Common myeloid progenitor, CD34-positive (primary cell): ENCODE measurements around the gene OSBPL2.

Experiments
- CTCF ChIA-PET: fragments of 350-600 bp; sonication (Branson Sonifier 250); formaldehyde crosslinking; loops from one replicate; lab custom pipeline; 2021; ENCODE audit warnings: antibody characterized with exemption; lab: Charles Lee
- POLR2A ChIA-PET: fragments of 350-600 bp; sonication (Branson Sonifier 250); formaldehyde crosslinking; loops from one replicate; lab custom pipeline; 2021; ENCODE audit warnings: antibody characterized with exemption; lab: Charles Lee
- DNase-seq, 3 donors: peaks; one replicate each; pipeline versions ENCODE4 v3.0.0 to v3.0.0-alpha.2; 2013
- H3K27ac ChIP-seq, 2 experiments: 1 replicate in 1 of 2; 2 replicates in 1 of 2; pipeline ENCODE4 v1.7.0; 2013; ENCODE audit warnings: inconsistent platforms in 2 of 2, low read length in 2 of 2, mild to moderate bottlenecking in 2 of 2, low read depth in 1 of 2, moderate library complexity in 1 of 2; ENCODE audit not compliant: severe bottlenecking in 2 of 2, insufficient read depth in 1 of 2, poor library complexity in 1 of 2
- H3K27me3 ChIP-seq, 5 experiments: replicated peaks in 2 of 5; 1 replicate in 3 of 5; 2 replicates in 2 of 5; pipeline versions ENCODE4 v1.6.1 to v1.7.0; 2013; ENCODE audit warnings: low read length in 4 of 5, mild to moderate bottlenecking in 2 of 5, moderate library complexity in 2 of 5, inconsistent platforms in 1 of 5; ENCODE audit not compliant: insufficient read depth in 5 of 5, control insufficient read depth in 4 of 5
- H3K36me3 ChIP-seq, 4 experiments: 1 replicate in 2 of 4; 2 replicates in 2 of 4; pipeline versions ENCODE4 v1.6.1 to v1.7.0; 2013; ENCODE audit warnings: low read length in 3 of 4, control low read depth in 1 of 4, mild to moderate bottlenecking in 1 of 4; ENCODE audit not compliant: control insufficient read depth in 4 of 4, insufficient read depth in 4 of 4
- H3K4me1 ChIP-seq, 4 experiments: 1 replicate in 3 of 4; 2 replicates in 1 of 4; pipeline versions ENCODE4 v1.6.1 to v1.7.1; 2013; ENCODE audit warnings: low read length in 3 of 4, mild to moderate bottlenecking in 3 of 4, control low read depth in 1 of 4, inconsistent platforms in 1 of 4, moderate library complexity in 1 of 4; ENCODE audit not compliant: control insufficient read depth in 4 of 4, insufficient read depth in 4 of 4; ENCODE audit errors: control extremely low read depth in 1 of 4
- H3K4me3 ChIP-seq, 7 experiments: 1 replicate in 4 of 7; 2 replicates in 3 of 7; pipeline versions ENCODE4 v1.5.1 to v1.7.0; 2013; ENCODE audit warnings: mild to moderate bottlenecking in 7 of 7, low read length in 6 of 7, moderate library complexity in 6 of 7, inconsistent platforms in 2 of 7, low read depth in 2 of 7, control low read depth in 1 of 7; ENCODE audit not compliant: insufficient read depth in 4 of 7, control insufficient read depth in 1 of 7; ENCODE audit errors: extremely low read depth in 1 of 7
- H3K9me3 ChIP-seq, 5 experiments: 1 replicate in 4 of 5; 2 replicates in 1 of 5; pipeline versions ENCODE4 v1.6.1 to v1.7.1; 2013; ENCODE audit warnings: low read length in 4 of 5, mild to moderate bottlenecking in 2 of 5, inconsistent platforms in 1 of 5, low read depth in 1 of 5, moderate library complexity in 1 of 5; ENCODE audit not compliant: control insufficient read depth in 4 of 5, insufficient read depth in 2 of 5; ENCODE audit errors: control extremely low read depth in 1 of 5
- WGBS: methylation state at CpG from one replicate; pipeline ENCODE4 v1.1.5; 2013; ENCODE audit not compliant: insufficient coverage; 5-methylcytosine and 5-hydroxymethylcytosine counted together

OSBPL2 gene

DNA sequence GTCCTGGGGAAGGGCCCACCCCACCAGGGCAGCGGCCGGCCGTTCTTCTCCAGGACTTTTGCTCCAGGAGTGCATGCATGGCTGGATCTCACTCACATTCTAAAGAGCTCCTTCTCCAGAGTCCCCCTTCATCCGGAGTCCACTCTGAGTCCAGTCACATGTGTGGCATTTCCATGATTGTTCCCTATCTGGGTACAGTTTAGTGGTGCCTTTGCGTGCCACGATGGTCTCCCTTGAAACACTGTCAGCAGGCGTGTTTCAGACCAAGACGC is 20.9 kb downstream of the OSBPL2 start:
- Histone ChIP-seq H3K27ac (no peak overlapping the region), H3K4me3 (no peak overlapping the region), H3K4me1 (no peaks in the 10 kb centered on the region), H3K36me3 (peaks cover 8 to 69% (median 49%) of the 10 kb centered on the region in 4 experiments), H3K27me3 (no peaks in the 10 kb centered on the region), H3K9me3 (peaks cover 0 to 3% (median 0%) of the 10 kb centered on the region in 5 experiments)
- no peak for DNase-seq
- 94% methylated on average over 8 of the region's 8 CpGs for WGBS
- CTCF ChIA-PET: interaction anchor here (1.5 to 2.3 kb wide), 2 partner anchors 16 to 234 kb away, joined by 5 read pairs; no protein-coding TSS in a partner anchor
- POLR2A ChIA-PET: no interaction called here

DNA sequence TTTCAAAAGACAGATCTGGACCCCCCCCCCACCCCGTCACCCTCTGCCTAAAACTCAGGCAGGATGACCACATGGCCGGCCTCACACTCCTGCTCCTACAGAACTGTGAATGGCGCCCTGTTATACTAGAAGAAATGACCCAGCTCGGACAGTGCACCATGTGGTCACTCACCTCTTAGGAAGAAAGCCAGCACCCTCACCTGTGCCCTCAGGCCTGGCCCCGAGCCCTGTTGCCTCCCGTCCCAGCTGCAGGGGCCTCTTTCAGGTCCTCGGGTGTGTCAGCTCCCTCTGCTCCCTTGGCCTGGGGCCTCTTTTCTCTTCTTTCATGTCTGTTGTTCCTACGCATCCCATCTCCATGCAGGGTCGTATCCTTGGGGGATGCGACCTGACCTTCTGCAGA is 23.7 kb downstream of the OSBPL2 start:
- DNase-seq: no peak
- 97% methylated on average over 8 of the region's 10 CpGs for WGBS
- Histone ChIP-seq H3K36me3 (peaks cover 12 to 86% (median 54%) of the 10 kb centered on the region in 4 experiments), H3K9me3 (peaks cover 0 to 14% (median 6%) of the 10 kb centered on the region in 5 experiments), H3K4me1 (no peaks in the 10 kb centered on the region), H3K4me3 (no peak overlapping the region), H3K27ac (no peak overlapping the region), H3K27me3 (no peaks in the 10 kb centered on the region)
- ChIA-PET CTCF (no interaction called here), POLR2A (no interaction called here)

DNA sequence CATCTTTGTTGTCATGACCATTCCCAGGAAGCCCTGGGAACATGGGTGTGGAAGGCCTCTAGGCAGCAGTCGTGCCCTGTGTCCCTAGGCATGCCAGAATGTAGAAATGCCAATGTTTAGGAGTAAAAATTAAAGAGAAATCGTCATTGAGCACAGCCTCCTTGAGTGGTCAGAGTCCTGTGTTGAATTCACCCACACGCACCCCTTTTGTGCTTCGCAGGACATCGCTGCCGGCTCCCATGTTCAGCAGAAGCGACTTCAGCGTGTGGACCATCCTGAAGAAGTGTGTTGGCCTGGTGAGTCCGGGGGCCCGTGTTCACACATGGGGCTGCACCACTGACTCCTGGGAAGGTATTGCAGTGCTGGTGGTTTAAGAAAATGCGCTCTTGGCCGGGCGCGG is 25.1 kb downstream of the OSBPL2 start:
- Histone ChIP-seq H3K27ac (no peak overlapping the region), H3K4me1 (no peaks in the 10 kb centered on the region), H3K9me3 (peaks cover 0 to 14% (median 6%) of the 10 kb centered on the region in 5 experiments), H3K4me3 (no peak overlapping the region), H3K27me3 (no peaks in the 10 kb centered on the region), H3K36me3 (peaks cover 12 to 81% (median 51%) of the 10 kb centered on the region in 4 experiments)
- DNase-seq: no peak
- ChIA-PET CTCF (no interaction called here), POLR2A (no interaction called here)
- WGBS: 93% methylated on average over 14 of the region's 14 CpGs

DNA sequence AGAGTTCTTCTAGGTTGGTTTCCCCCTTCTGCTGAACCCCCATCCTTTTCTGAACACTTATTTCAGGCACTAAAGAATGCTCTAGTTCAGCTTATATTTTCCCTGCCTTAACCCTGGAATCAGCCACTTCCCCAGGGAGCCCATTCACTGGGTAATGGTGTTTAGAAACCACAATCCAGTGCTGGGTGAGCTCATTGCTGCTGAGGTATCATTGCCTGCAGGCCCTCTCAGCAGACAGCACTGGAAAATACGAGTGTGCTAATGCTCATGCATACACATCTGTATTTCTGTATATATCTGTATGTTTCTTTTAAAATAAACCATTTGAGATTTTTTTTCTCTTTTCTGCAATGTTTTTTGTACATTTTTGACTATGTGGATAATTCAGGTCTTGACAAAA is 27.0 kb downstream of the OSBPL2 start:
- Histone ChIP-seq H3K4me1 (no peaks in the 10 kb centered on the region), H3K27ac (no peak overlapping the region), H3K4me3 (no peak overlapping the region), H3K9me3 (peaks cover 0 to 14% (median 6%) of the 10 kb centered on the region in 5 experiments), H3K36me3 (peaks cover 10 to 71% (median 38%) of the 10 kb centered on the region in 4 experiments), H3K27me3 (no peaks in the 10 kb centered on the region)
- no peak for DNase-seq
- POLR2A ChIA-PET: no interaction called here
- CTCF ChIA-PET: no interaction called here
- no CpG with 5 or more reads among the region's 1 CpG for WGBS

DNA sequence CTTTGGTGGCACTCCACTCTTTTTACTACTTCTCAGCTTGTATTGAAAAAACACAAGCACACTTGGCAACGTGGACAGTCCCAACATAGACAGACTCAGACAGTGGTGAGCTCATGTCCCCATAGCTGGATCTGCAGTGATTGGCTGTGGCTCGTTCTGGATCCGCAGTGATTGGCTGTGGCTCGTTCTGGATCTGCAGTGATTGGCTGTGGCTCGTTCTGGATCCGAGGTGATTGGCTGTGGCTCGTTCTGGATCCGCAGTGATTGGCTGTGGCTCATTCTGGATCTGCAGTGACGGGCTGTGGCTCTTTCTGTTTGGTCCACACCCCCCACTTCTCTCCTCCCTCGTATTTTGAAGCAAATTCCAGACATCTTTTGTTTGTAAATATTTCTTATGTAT is 28.0 kb downstream of the OSBPL2 start:
- Histone ChIP-seq H3K4me3 (no peak overlapping the region), H3K4me1 (no peaks in the 10 kb centered on the region), H3K9me3 (peaks cover 0 to 14% (median 6%) of the 10 kb centered on the region in 5 experiments), H3K36me3 (peaks cover 10 to 63% (median 40%) of the 10 kb centered on the region in 4 experiments), H3K27me3 (no peaks in the 10 kb centered on the region), H3K27ac (no peak overlapping the region)
- ChIA-PET CTCF (no interaction called here), POLR2A (no interaction called here)
- DNase-seq: peak in 2 of 3 donors; percentile 27 to 33
- 98% methylated on average over 8 of the region's 10 CpGs for WGBS

DNA sequence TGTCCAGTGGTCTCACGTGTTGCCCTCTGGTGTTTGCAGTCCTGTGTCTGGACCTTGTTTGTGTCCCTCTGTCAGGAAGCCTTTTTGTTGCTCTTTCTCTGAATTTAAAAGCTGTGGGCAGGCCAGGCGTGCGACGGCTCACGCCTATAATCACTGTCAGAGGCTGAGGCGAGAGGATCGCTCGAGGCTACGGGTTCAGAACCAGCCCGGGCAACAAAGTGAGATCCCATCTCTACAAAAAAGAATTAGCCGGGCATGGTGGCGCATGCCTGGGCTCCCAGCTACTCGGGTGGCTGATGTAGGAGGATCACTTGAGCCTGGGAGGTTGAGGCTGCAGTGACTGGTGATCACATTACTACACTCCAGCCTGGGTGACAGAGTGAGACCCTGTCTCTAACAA is 28.5 kb downstream of the OSBPL2 start:
- no peak for DNase-seq
- CTCF ChIA-PET: no interaction called here
- H3K36me3 ChIP-seq: peaks cover 10 to 62% (median 37%) of the 10 kb centered on the region in 4 experiments
- WGBS: 96% methylated on average over 11 of the region's 13 CpGs
- POLR2A ChIA-PET: no interaction called here
- no peak overlapping the region for H3K4me3 ChIP-seq
- H3K27ac ChIP-seq: no peak overlapping the region
- peaks cover 0 to 14% (median 6%) of the 10 kb centered on the region in 5 experiments for H3K9me3 ChIP-seq
- no peaks in the 10 kb centered on the region for H3K27me3 ChIP-seq
- H3K4me1 ChIP-seq: no peaks in the 10 kb centered on the region

GRCh38 chr20:62267543-62267942 is 29.2 kb downstream of the OSBPL2 start:
- Histone ChIP-seq H3K27ac (no peak overlapping the region), H3K27me3 (no peaks in the 10 kb centered on the region), H3K36me3 (peaks cover 11 to 63% (median 38%) of the 10 kb centered on the region in 4 experiments), H3K9me3 (peaks cover 0 to 14% (median 6%) of the 10 kb centered on the region in 5 experiments), H3K4me3 (no peak overlapping the region), H3K4me1 (no peaks in the 10 kb centered on the region)
- no peak for DNase-seq
- ChIA-PET POLR2A (no interaction called here), CTCF (no interaction called here)
- 97% methylated on average over 8 of the region's 10 CpGs for WGBS
